K562 (cell line): Measurements from ENCODE around the gene LBH. TPM values are rescaled to one million over a fixed set of nuclear protein-coding genes. Genes with fewer than 3 reads are reported as not detected.

ENCODE experiments used
- ATF1 ChIP-seq, 2 experiments: fragments of 450-650 bp in 1 of 2; IDR thresholded peaks; 2 replicates each; pipeline ENCODE4 v1.6.1; 2016; ENCODE audit warnings: missing compliant biosample characterization in 1 of 2, missing genetic modification characterization in 1 of 2
- CCNT2 ChIP-seq: IDR thresholded peaks from 2 replicates; pipeline ENCODE4 v1.6.1; 2011; ENCODE audit warnings: borderline replicate concordance, low read depth, mild to moderate bottlenecking, moderate library complexity, mixed read lengths, low read length; ENCODE audit not compliant: insufficient read length; ENCODE audit errors: extremely low read depth
- CHCHD3 ChIP-seq: fragments of 250-450 bp; sonication (Bioruptor Pico); IDR thresholded peaks from 2 replicates; pipeline ENCODE4 v2.1.2; 2022; ENCODE audit warnings: mild to moderate bottlenecking
- CREM ChIP-seq: IDR thresholded peaks from 2 replicates; pipeline ENCODE4 v1.6.1; 2014; ENCODE audit warnings: antibody characterized with exemption, low read depth
- CTBP1 ChIP-seq: fragments of 450-650 bp; IDR thresholded peaks from 2 replicates; pipeline ENCODE4 v1.6.1; 2016; ENCODE audit warnings: borderline replicate concordance
- ELF4 ChIP-seq: fragments of 450-650 bp; formaldehyde crosslinking; IDR thresholded peaks from 2 replicates; pipeline ENCODE4 v1.4.0; 2022; ENCODE audit warnings: missing genetic modification characterization
- GTF2F1 ChIP-seq: IDR thresholded peaks from 2 replicates; pipeline ENCODE4 v1.6.1; 2011; ENCODE audit warnings: low read depth, low read length, improper control_type of control experiment
- NELFE ChIP-seq: IDR thresholded peaks from 2 replicates; pipeline ENCODE4 v1.6.1; 2011; ENCODE audit warnings: mild to moderate bottlenecking; ENCODE audit not compliant: insufficient read depth, insufficient read length
- NFIC ChIP-seq: fragments of 450-650 bp; IDR thresholded peaks from 2 replicates; pipeline ENCODE4 v1.6.1; 2017; ENCODE audit warnings: mild to moderate bottlenecking, inconsistent platforms
- PML ChIP-seq: IDR thresholded peaks from 2 replicates; pipeline ENCODE4 v1.6.1; 2012; ENCODE audit warnings: low read length, inconsistent platforms
- POLR2A ChIP-seq: fragments of 450-650 bp; conservative IDR thresholded peaks from 2 replicates; pipeline ENCODE4 v1.6.1; 2016
- POLR2G ChIP-seq: fragments of 200-400 bp; formaldehyde crosslinking; IDR thresholded peaks from 2 replicates; pipeline ENCODE4 v1.6.1; 2017; ENCODE audit warnings: low read depth, mild to moderate bottlenecking, antibody characterized with exemption, low read length, moderate library complexity
- RBM39 ChIP-seq: fragments of 200-400 bp; formaldehyde crosslinking; optimal IDR thresholded peaks from 2 replicates; pipeline ENCODE3; 2018; ENCODE audit warnings: low read depth, low read length
- TAF7 ChIP-seq: fragments of 450-650 bp; IDR thresholded peaks from 2 replicates; pipeline ENCODE4 v1.6.1; 2016; ENCODE audit warnings: missing genetic modification characterization, missing compliant biosample characterization
- ZBTB7A ChIP-seq: IDR thresholded peaks from 2 replicates; pipeline ENCODE4 v1.6.1; 2011; ENCODE audit warnings: low read depth, mild to moderate bottlenecking, low read length, moderate library complexity, borderline replicate concordance; ENCODE audit not compliant: control insufficient read depth
- polyA plus RNA-seq, 8 experiments: library from polyadenylated mRNA; depleted of rRNA in 4 of 8; stranded (reverse) in 5 of 8; unstranded in 3 of 8; fragments of >200 nt; fragmentation: Nextera tagmentation in 2 of 8; fragmentation: Illumina TruSeq in 1 of 8; extraction: Ambion mirVana in 2 of 8; extraction: Trizol in 1 of 8; gene quantifications; 2 replicates each; pipeline versions ENCODE4 v1.2.1 to v1.2.3, GENCODE V29; 2011 to 2014; ENCODE audit warnings: inconsistent platforms in 1 of 8, missing spikeins in 1 of 8
- total RNA-seq, 7 experiments: library from RNA; depleted of rRNA in 6 of 7; stranded (reverse); fragments of >200 nt in 6 of 7; fragmentation: Illumina TruSeq in 2 of 7; extraction: Trizol in 2 of 7; gene quantifications; 2 replicates each; pipeline versions ENCODE4 v1.2.1 to v1.2.3, GENCODE V29; 2011 to 2021; ENCODE audit warnings: low replicate concordance in 1 of 7
- TF ChIP-seq, protein P1 (sequence below), 2 experiments: fragments of 150-350 bp in 1 of 2; IDR thresholded peaks; 2 replicates each; pipeline ENCODE4 v1.6.1; 2012 to 2016; ENCODE audit warnings: low read depth in 2 of 2, low read length in 2 of 2, mild to moderate bottlenecking in 1 of 2, moderate library complexity in 1 of 2
- TF ChIP-seq, protein P2 (sequence below): fragments of 150-350 bp; conservative IDR thresholded peaks from 2 replicates; pipeline ENCODE4 v1.6.1; 2014; ENCODE audit warnings: low read length
- TF ChIP-seq, protein P3 (sequence below): fragments of 250-450 bp; sonication (Bioruptor Pico); IDR thresholded peaks from 2 replicates; pipeline ENCODE4 v1.8.0; 2022; ENCODE audit warnings: inconsistent platforms, mild to moderate bottlenecking, moderate library complexity, borderline replicate concordance
- TF ChIP-seq, protein P4 (sequence below): sonication (generic); formaldehyde crosslinking; IDR thresholded peaks from 2 replicates; pipeline ENCODE4 v1.9.0; 2022; ENCODE audit warnings: mild to moderate bottlenecking, missing genetic modification reagents

LBH gene
- total and polyA plus RNA-seq, 9 of the 15 experiments (the other 6 are each of a cell fraction or from before 2014, with no cell fraction given): 3.1 to 13.4 (median 7.4) TPM

DNA sequence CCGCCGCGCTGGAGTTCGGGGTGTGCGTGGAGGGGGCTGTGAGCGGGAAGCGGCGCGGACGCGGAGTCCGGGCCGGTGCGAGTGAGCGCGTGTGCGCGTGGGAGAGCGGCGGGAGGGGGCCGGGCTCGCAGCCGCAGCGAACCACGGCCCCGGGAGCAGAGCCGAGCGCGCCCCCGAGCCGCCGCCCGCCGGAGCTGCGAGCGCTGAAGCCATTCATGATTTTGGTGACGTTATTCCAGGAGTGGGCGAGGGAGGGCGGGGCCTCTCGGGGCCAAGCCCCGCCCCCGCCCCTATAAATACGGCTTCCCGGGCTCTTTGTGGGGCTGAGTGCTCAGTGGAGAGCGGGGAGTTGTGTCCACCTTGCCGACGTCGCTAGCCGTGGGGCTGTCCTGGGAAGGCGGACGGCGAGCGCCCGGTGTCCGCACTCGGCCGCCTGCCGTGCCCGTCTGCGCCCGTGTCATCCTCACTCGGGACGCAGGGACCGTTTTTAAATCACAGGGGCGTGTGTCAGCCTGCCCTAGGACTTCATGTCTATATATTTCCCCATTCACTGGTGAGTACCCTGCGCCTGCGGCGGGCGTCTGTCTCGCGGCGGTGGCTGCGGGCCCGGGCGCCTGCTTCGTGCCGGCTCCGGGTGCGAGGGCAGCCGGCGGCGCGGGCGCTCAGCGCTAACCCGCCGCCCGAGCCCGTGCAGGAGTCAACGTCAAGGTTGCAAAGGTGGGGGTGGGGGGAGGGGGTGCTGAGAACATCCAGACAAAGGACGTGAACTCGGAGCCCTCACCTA lies at the start of gene LBH (continued):
- TF ChIP-seq, protein P1, sequence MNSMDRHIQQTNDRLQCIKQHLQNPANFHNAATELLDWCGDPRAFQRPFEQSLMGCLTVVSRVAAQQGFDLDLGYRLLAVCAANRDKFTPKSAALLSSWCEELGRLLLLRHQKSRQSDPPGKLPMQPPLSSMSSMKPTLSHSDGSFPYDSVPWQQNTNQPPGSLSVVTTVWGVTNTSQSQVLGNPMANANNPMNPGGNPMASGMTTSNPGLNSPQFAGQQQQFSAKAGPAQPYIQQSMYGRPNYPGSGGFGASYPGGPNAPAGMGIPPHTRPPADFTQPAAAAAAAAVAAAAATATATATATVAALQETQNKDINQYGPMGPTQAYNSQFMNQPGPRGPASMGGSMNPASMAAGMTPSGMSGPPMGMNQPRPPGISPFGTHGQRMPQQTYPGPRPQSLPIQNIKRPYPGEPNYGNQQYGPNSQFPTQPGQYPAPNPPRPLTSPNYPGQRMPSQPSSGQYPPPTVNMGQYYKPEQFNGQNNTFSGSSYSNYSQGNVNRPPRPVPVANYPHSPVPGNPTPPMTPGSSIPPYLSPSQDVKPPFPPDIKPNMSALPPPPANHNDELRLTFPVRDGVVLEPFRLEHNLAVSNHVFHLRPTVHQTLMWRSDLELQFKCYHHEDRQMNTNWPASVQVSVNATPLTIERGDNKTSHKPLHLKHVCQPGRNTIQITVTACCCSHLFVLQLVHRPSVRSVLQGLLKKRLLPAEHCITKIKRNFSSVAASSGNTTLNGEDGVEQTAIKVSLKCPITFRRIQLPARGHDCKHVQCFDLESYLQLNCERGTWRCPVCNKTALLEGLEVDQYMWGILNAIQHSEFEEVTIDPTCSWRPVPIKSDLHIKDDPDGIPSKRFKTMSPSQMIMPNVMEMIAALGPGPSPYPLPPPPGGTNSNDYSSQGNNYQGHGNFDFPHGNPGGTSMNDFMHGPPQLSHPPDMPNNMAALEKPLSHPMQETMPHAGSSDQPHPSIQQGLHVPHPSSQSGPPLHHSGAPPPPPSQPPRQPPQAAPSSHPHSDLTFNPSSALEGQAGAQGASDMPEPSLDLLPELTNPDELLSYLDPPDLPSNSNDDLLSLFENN (IDR thresholded peaks at IDR 0.05; ENCODE audit: low read depth in 2 of 2, low read length in 2 of 2): peak in 1 of 2 experiments; percentile 74; a peak in 2 of 4 replicates
- TF ChIP-seq NFIC (peak; percentile 37; the same call in 1 of the 2 replicates), NELFE (peak; percentile 79), PML (peak; percentile 59; the same call in 1 of the 2 replicates), CREM (peak; percentile 74), ATF1 (CRISPR knock-in tag; IDR thresholded peaks at IDR 0.05) (no peak), ATF1 (tag; IDR thresholded peaks at IDR 0.05) (peak; percentile 41), CTBP1 (peak; percentile 47; the same call in 1 of the 2 replicates), ZBTB7A (peak; percentile 6; the same call in 1 of the 2 replicates), POLR2G (peak; percentile 100), GTF2F1 (peak; percentile 89), RBM39 (no peak), CCNT2 (peak; percentile 72), TAF7 (tag) (peak; percentile 54; the same call in 1 of the 2 replicates), ELF4 (CRISPR knock-in tag) (0 out of 2 replicates have a peak, but pooled peaks have one; percentile 20), POLR2A (peak; percentile 94), CHCHD3 (CRISPR knock-in tag) (0 out of 2 replicates have a peak, but pooled peaks have one; percentile 47)
- TF ChIP-seq, protein P2, sequence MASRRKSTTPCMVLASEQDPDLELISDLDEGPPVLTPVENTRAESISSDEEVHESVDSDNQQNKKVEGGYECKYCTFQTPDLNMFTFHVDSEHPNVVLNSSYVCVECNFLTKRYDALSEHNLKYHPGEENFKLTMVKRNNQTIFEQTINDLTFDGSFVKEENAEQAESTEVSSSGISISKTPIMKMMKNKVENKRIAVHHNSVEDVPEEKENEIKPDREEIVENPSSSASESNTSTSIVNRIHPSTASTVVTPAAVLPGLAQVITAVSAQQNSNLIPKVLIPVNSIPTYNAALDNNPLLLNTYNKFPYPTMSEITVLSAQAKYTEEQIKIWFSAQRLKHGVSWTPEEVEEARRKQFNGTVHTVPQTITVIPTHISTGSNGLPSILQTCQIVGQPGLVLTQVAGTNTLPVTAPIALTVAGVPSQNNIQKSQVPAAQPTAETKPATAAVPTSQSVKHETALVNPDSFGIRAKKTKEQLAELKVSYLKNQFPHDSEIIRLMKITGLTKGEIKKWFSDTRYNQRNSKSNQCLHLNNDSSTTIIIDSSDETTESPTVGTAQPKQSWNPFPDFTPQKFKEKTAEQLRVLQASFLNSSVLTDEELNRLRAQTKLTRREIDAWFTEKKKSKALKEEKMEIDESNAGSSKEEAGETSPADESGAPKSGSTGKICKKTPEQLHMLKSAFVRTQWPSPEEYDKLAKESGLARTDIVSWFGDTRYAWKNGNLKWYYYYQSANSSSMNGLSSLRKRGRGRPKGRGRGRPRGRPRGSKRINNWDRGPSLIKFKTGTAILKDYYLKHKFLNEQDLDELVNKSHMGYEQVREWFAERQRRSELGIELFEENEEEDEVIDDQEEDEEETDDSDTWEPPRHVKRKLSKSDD: no peak
- TF ChIP-seq, protein P3, sequence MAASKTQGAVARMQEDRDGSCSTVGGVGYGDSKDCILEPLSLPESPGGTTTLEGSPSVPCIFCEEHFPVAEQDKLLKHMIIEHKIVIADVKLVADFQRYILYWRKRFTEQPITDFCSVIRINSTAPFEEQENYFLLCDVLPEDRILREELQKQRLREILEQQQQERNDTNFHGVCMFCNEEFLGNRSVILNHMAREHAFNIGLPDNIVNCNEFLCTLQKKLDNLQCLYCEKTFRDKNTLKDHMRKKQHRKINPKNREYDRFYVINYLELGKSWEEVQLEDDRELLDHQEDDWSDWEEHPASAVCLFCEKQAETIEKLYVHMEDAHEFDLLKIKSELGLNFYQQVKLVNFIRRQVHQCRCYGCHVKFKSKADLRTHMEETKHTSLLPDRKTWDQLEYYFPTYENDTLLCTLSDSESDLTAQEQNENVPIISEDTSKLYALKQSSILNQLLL (CRISPR knock-in tag): no peak
- TF ChIP-seq, protein P4, sequence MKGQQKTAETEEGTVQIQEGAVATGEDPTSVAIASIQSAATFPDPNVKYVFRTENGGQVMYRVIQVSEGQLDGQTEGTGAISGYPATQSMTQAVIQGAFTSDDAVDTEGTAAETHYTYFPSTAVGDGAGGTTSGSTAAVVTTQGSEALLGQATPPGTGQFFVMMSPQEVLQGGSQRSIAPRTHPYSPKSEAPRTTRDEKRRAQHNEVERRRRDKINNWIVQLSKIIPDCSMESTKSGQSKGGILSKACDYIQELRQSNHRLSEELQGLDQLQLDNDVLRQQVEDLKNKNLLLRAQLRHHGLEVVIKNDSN: no peak
